OCI-LY7 (cell line): ENCODE measurements around the gene SENP6. TPM values are rescaled to one million over a fixed set of nuclear protein-coding genes. Genes with fewer than 3 reads are reported as not detected.

Experiments
- BruUV-seq: library from RNA; stranded (reverse); fragments of 400-500 nt; replicated peaks from 2 replicates; lab custom pipeline; 2021; lab: Mats Ljungman, UMichigan
- CTCF ChIA-PET: fragments of 300-600 bp; sonication (Branson Sonifier 250); formaldehyde crosslinking; loops from one replicate; lab custom pipeline; 2022; ENCODE audit warnings: antibody characterized with exemption; ENCODE audit not compliant: unreplicated experiment; lab: Charles Lee
- POLR2A ChIA-PET: fragments of 300-600 bp; sonication (Branson Sonifier 250); formaldehyde crosslinking; loops from one replicate; lab custom pipeline; 2022; ENCODE audit warnings: antibody characterized with exemption; lab: Charles Lee
- DNase-seq: peaks from one replicate; pipeline ENCODE4 v3.0.0-alpha.2; 2015; ENCODE audit warnings: low spot score
- H2AFZ ChIP-seq: fragments of 200-600 bp; sonication (generic), shearing (Covaris generic); 2 replicates; pipeline ENCODE4 v1.6.1; 2014; ENCODE audit warnings: mild to moderate bottlenecking, antibody characterized with exemption, low read length, moderate library complexity
- H3K27ac ChIP-seq: fragments of 200-600 bp; sonication (generic); 2 replicates; pipeline ENCODE4 v1.5.1; 2014; ENCODE audit warnings: mixed run types, low read depth, mild to moderate bottlenecking, moderate library complexity, low read length, inconsistent platforms; ENCODE audit not compliant: poor library complexity, severe bottlenecking
- H3K36me3 ChIP-seq: fragments of 200-600 bp; sonication (generic); 2 replicates; pipeline ENCODE4 v1.6.1; 2014; ENCODE audit warnings: mild to moderate bottlenecking, antibody characterized with exemption, low read length, moderate library complexity, mixed read lengths; ENCODE audit not compliant: insufficient read depth
- H3K4me1 ChIP-seq: fragments of 200-600 bp; sonication (generic); 2 replicates; pipeline ENCODE4 v1.5.1; 2014; ENCODE audit warnings: mild to moderate bottlenecking, low read length; ENCODE audit not compliant: insufficient read depth, poor library complexity, severe bottlenecking
- H3K4me2 ChIP-seq: fragments of 200-600 bp; sonication (generic); 2 replicates; pipeline ENCODE4 v1.6.1; 2014; ENCODE audit warnings: mild to moderate bottlenecking, low read length
- H3K4me3 ChIP-seq: fragments of 200-600 bp; sonication (generic); 2 replicates; pipeline ENCODE4 v1.5.1; 2014; ENCODE audit warnings: mild to moderate bottlenecking, low read depth, low read length; ENCODE audit not compliant: poor library complexity, severe bottlenecking
- H3K79me2 ChIP-seq: fragments of 200-600 bp; sonication (generic); 2 replicates; pipeline ENCODE4 v1.6.1; 2016; ENCODE audit warnings: low read depth, mild to moderate bottlenecking, low read length, moderate library complexity, mixed read lengths; ENCODE audit not compliant: insufficient read depth
- H3K9me2 ChIP-seq: fragments of 200-600 bp; sonication (generic); 2 replicates; pipeline ENCODE4 v1.6.1; 2016; ENCODE audit warnings: mild to moderate bottlenecking, low read length, mixed read lengths; ENCODE audit not compliant: insufficient read depth
- H3K9me3 ChIP-seq: fragments of 200-600 bp; sonication (generic); 2 replicates; pipeline ENCODE4 v1.6.1; 2014; ENCODE audit warnings: mild to moderate bottlenecking, mixed run types, low read length, mixed read lengths
- H4K20me1 ChIP-seq: fragments of 200-600 bp; sonication (generic); 2 replicates; pipeline ENCODE4 v1.6.1; 2014; ENCODE audit warnings: mild to moderate bottlenecking, antibody characterized with exemption, low read length, moderate library complexity, mixed read lengths; ENCODE audit not compliant: insufficient read depth
- CTCF ChIP-seq: fragments of 200-600 bp; sonication (generic); conservative IDR thresholded peaks from 2 replicates; pipeline ENCODE4 v1.5.1; 2014; ENCODE audit warnings: mild to moderate bottlenecking, antibody characterized with exemption, low read length, moderate library complexity, mixed read lengths
- EZH2phosphoT487 ChIP-seq: fragments of 200-600 bp; sonication (generic); IDR thresholded peaks from 2 replicates; pipeline ENCODE4 v1.6.1; 2018; ENCODE audit warnings: low read depth, borderline replicate concordance, mild to moderate bottlenecking, mixed run types, antibody characterized with exemption, low read length, moderate library complexity, mixed read lengths
- intact Hi-C: fragments of 100-400 bp; cut with micrococcal nuclease; formaldehyde crosslinking; loops from one replicate; pipeline ENCODE4 v1.10.0; 2022; ENCODE audit not compliant: unreplicated experiment
- total RNA-seq, 2 experiments: library from RNA; depleted of rRNA in 1 of 2; stranded (reverse); fragments of >200 nt in 1 of 2; shearing (Covaris generic) in 1 of 2; gene quantifications; 2 replicates each; pipeline ENCODE4 v1.2.3, GENCODE V29; 2014 to 2022

Gene SENP6
- total RNA-seq, 2 experiments from 2014 or later: 61.1 to 85.4 TPM

- H3K9me3 ChIP-seq: peaks cover 4% of the 10 kb centered on the region; the same call in 1 of the 2 replicates
These were observed 17.7 kb downstream of the SENP6 start for GRCh38 chr6:75619230-75619899.

GRCh38 chr6:75620381-75621304 is 19.0 kb downstream of the SENP6 start:
- peaks cover 98% of the 10 kb centered on the region for H3K79me2 ChIP-seq
- DNase-seq: no peak
- H4K20me1 ChIP-seq: no peaks in the 10 kb centered on the region
- no peak overlapping the region for H3K4me3 ChIP-seq
- peaks cover 4% of the 10 kb centered on the region; the same call in 1 of the 2 replicates for H3K9me3 ChIP-seq
- peaks cover 56% of the 10 kb centered on the region for H3K36me3 ChIP-seq
- CTCF ChIA-PET: no interaction called here
- no peak overlapping the region for H2AFZ ChIP-seq
- no peaks in the 10 kb centered on the region for H3K9me2 ChIP-seq
- intact Hi-C loops: no loop called here
- no TSS peak for BruUV-seq
- no peaks in the 10 kb centered on the region for H3K4me1 ChIP-seq
- no peak overlapping the region for H3K4me2 ChIP-seq
- POLR2A ChIA-PET: interaction anchor here (0.6 to 2.3 kb wide), 12 partner anchors 10 to 1656 kb away, joined by 3 to 11 read pairs (median 3); no protein-coding TSS in a partner anchor
- no peak overlapping the region for H3K27ac ChIP-seq
- TF ChIP-seq EZH2phosphoT487 (no peak), CTCF (no peak)

More at GRCh38 chr6:75619230-75619899, 17.7 kb downstream of the SENP6 start:
- Histone ChIP-seq H3K4me3 (no peak overlapping the region), H4K20me1 (no peaks in the 10 kb centered on the region), H3K36me3 (peaks cover 51% of the 10 kb centered on the region), H3K4me1 (no peaks in the 10 kb centered on the region), H3K9me2 (no peaks in the 10 kb centered on the region), H3K4me2 (no peak overlapping the region), H2AFZ (no peak overlapping the region), H3K79me2 (peaks cover 100% of the 10 kb centered on the region), H3K27ac (no peak overlapping the region)
- intact Hi-C loops: loop anchor here (10.0 kb wide), 1 partner anchor 1965 kb away; the partner anchor contains the start of gene SLC17A5
- no peak for DNase-seq
- BruUV-seq: no TSS peak
- no peak for TF ChIP-seq EZH2phosphoT487
- TF ChIP-seq CTCF: no peak
- POLR2A ChIA-PET: interaction anchor here (0.6 to 2.3 kb wide), 3 partner anchors 11 to 353 kb away, joined by 3 to 10 read pairs (median 4); no protein-coding TSS in a partner anchor
- CTCF ChIA-PET: no interaction called here
